Measurements from ENCODE around the gene OR1J2.

OR1J2 gene

GRCh38 chr9:122477346-122477745, 33.3 kb upstream of the OR1J2 start:
- H3K4me3 ChIP-seq (ENCODE audit: low read length): no peak overlapping the region
- no peaks in the 10 kb centered on the region for H4K20me1 ChIP-seq (ENCODE audit: insufficient read depth, low read length)
- no peaks in the 10 kb centered on the region for H3K4me1 ChIP-seq (ENCODE audit: low read length)
- no peak overlapping the region for H3K9ac ChIP-seq (ENCODE audit: low read length)
- H3K27me3 ChIP-seq (ENCODE audit: low read depth, low read length): no peaks in the 10 kb centered on the region
- H3K4me2 ChIP-seq (ENCODE audit: low read length): no peak overlapping the region
- no peak overlapping the region for H2AFZ ChIP-seq (ENCODE audit: low read depth, low read length)
- no peaks in the 10 kb centered on the region for H3K36me3 ChIP-seq (replicated peaks; ENCODE audit: low read depth, low read length)
- H3K9me3 ChIP-seq (ENCODE audit: insufficient read depth, low read length): no peaks in the 10 kb centered on the region
- no peak overlapping the region for H3K27ac ChIP-seq (ENCODE audit: low read length)
- no peak for TF ChIP-seq EZH2phosphoT487 (IDR thresholded peaks at IDR 0.05; ENCODE audit: low read depth)
- TF ChIP-seq, protein P1, sequence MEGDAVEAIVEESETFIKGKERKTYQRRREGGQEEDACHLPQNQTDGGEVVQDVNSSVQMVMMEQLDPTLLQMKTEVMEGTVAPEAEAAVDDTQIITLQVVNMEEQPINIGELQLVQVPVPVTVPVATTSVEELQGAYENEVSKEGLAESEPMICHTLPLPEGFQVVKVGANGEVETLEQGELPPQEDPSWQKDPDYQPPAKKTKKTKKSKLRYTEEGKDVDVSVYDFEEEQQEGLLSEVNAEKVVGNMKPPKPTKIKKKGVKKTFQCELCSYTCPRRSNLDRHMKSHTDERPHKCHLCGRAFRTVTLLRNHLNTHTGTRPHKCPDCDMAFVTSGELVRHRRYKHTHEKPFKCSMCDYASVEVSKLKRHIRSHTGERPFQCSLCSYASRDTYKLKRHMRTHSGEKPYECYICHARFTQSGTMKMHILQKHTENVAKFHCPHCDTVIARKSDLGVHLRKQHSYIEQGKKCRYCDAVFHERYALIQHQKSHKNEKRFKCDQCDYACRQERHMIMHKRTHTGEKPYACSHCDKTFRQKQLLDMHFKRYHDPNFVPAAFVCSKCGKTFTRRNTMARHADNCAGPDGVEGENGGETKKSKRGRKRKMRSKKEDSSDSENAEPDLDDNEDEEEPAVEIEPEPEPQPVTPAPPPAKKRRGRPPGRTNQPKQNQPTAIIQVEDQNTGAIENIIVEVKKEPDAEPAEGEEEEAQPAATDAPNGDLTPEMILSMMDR (IDR thresholded peaks at IDR 0.05; ENCODE audit: low read depth, low read length): no peak
- no peaks in the 10 kb centered on the region for H3K79me2 ChIP-seq (ENCODE audit: low read length)

- no peaks in the 10 kb centered on the region for H3K36me3 ChIP-seq (replicated peaks; ENCODE audit: low read depth, low read length)
- no peaks in the 10 kb centered on the region for H3K27me3 ChIP-seq (ENCODE audit: low read depth, low read length)
- H3K9me3 ChIP-seq (ENCODE audit: insufficient read depth, low read length): no peaks in the 10 kb centered on the region
- no peaks in the 10 kb centered on the region for H4K20me1 ChIP-seq (ENCODE audit: insufficient read depth, low read length)
- H3K79me2 ChIP-seq (ENCODE audit: low read length): no peaks in the 10 kb centered on the region
- H3K9ac ChIP-seq (ENCODE audit: low read length): no peak within 1 kb of the TSS
- no peaks in the 10 kb centered on the region for H3K4me1 ChIP-seq (ENCODE audit: low read length)
- H2AFZ ChIP-seq (ENCODE audit: low read depth, low read length): no peak within 1 kb of the TSS
- no peak within 1 kb of the TSS for H3K4me3 ChIP-seq (ENCODE audit: low read length)
- H3K27ac ChIP-seq (ENCODE audit: low read length): no peak within 1 kb of the TSS
- no peak within 1 kb of the TSS for H3K4me2 ChIP-seq (ENCODE audit: low read length)
- no peak for TF ChIP-seq EZH2phosphoT487 (IDR thresholded peaks at IDR 0.05; ENCODE audit: low read depth)
- TF ChIP-seq, protein P1 (IDR thresholded peaks at IDR 0.05; ENCODE audit: low read depth, low read length): no peak
Measured at GRCh38 chr9:122477826-122478225, 32.8 kb upstream of the OR1J2 start, which contains the start of gene OR1J1. Gene OR1J1 (minus strand): TSS chr9:122477926. CDS start chr9:122477926, 0 bp downstream.

- Histone ChIP-seq H3K9me3 (ENCODE audit: insufficient read depth, low read length) (no peaks in the 10 kb centered on the region), H3K9ac (ENCODE audit: low read length) (no peak overlapping the region), H2AFZ (ENCODE audit: low read depth, low read length) (no peak overlapping the region), H3K27me3 (ENCODE audit: low read depth, low read length) (no peaks in the 10 kb centered on the region), H3K4me2 (ENCODE audit: low read length) (no peak overlapping the region), H3K4me3 (ENCODE audit: low read length) (no peak overlapping the region), H3K36me3 (replicated peaks; ENCODE audit: low read depth, low read length) (no peaks in the 10 kb centered on the region), H3K27ac (ENCODE audit: low read length) (no peak overlapping the region), H3K4me1 (ENCODE audit: low read length) (no peaks in the 10 kb centered on the region), H4K20me1 (ENCODE audit: insufficient read depth, low read length) (no peaks in the 10 kb centered on the region), H3K79me2 (ENCODE audit: low read length) (no peaks in the 10 kb centered on the region)
- TF ChIP-seq, protein P1 (IDR thresholded peaks at IDR 0.05; ENCODE audit: low read depth, low read length): no peak
- TF ChIP-seq EZH2phosphoT487 (IDR thresholded peaks at IDR 0.05; ENCODE audit: low read depth): no peak
Measured at GRCh38 chr9:122479062-122479461, 31.5 kb upstream of the OR1J2 start.

DNA sequence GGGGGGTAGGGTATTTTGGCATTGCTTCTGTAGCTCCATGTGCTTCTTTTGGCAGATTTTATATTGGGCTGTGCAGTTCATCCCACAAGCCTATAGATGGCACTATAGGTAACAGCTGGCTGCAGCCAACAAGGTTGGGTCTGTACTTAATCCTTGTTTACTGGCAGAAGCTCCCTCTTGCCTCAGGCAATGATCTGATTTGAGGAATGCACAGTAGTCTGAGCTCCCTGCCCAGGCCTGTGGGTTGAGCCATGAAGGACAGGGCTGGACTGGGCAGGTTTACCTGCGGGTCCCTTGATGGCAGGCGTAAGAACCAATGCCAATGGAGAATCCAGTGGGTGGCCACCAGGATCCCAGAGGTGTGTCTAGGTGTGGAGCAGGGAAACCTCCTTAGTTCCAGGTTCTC, 11.7 kb upstream of the OR1J2 start:
- H4K20me1 ChIP-seq (ENCODE audit: insufficient read depth, low read length): no peaks in the 10 kb centered on the region
- H3K27me3 ChIP-seq (ENCODE audit: low read depth, low read length): peaks cover 29% of the 10 kb centered on the region
- no peaks in the 10 kb centered on the region for H3K9me3 ChIP-seq (ENCODE audit: insufficient read depth, low read length)
- no peaks in the 10 kb centered on the region for H3K36me3 ChIP-seq (replicated peaks; ENCODE audit: low read depth, low read length)
- no peak for TF ChIP-seq EZH2phosphoT487 (IDR thresholded peaks at IDR 0.05; ENCODE audit: low read depth)
- TF ChIP-seq, protein P1 (IDR thresholded peaks at IDR 0.05; ENCODE audit: low read depth, low read length): peak; percentile 81
- H3K9ac ChIP-seq (ENCODE audit: low read length): no peak overlapping the region
- H3K4me1 ChIP-seq (ENCODE audit: low read length): no peaks in the 10 kb centered on the region
- no peak overlapping the region for H3K4me2 ChIP-seq (ENCODE audit: low read length)
- H2AFZ ChIP-seq (ENCODE audit: low read depth, low read length): no peak overlapping the region
- no peak overlapping the region for H3K4me3 ChIP-seq (ENCODE audit: low read length)
- no peaks in the 10 kb centered on the region for H3K79me2 ChIP-seq (ENCODE audit: low read length)
- no peak overlapping the region for H3K27ac ChIP-seq (ENCODE audit: low read length)

All from OCI-LY3 (cell line).